ENCODE data around the gene FOXP1. TPM values are rescaled to one million over a fixed set of nuclear protein-coding genes. Genes with fewer than 3 reads are reported as not detected.

The FOXP1 gene
- total RNA-seq, 1 donor from 2014 or later, result 26.1 TPM

- no peak for DNase-seq (ENCODE audit: low read depth)
- TF ChIP-seq, protein P1, sequence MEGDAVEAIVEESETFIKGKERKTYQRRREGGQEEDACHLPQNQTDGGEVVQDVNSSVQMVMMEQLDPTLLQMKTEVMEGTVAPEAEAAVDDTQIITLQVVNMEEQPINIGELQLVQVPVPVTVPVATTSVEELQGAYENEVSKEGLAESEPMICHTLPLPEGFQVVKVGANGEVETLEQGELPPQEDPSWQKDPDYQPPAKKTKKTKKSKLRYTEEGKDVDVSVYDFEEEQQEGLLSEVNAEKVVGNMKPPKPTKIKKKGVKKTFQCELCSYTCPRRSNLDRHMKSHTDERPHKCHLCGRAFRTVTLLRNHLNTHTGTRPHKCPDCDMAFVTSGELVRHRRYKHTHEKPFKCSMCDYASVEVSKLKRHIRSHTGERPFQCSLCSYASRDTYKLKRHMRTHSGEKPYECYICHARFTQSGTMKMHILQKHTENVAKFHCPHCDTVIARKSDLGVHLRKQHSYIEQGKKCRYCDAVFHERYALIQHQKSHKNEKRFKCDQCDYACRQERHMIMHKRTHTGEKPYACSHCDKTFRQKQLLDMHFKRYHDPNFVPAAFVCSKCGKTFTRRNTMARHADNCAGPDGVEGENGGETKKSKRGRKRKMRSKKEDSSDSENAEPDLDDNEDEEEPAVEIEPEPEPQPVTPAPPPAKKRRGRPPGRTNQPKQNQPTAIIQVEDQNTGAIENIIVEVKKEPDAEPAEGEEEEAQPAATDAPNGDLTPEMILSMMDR (conservative IDR thresholded peaks at IDR 0.05; ENCODE audit: low read depth, low read length), result no peak
- H3K4me3 ChIP-seq (ENCODE audit: low read depth, low read length), result no peak overlapping the region
These were observed 420.2 kb downstream of the FOXP1 start for GRCh38 chr3:71163198-71163918.

- H3K4me3 ChIP-seq (ENCODE audit: low read depth, low read length), result no peak overlapping the region
- TF ChIP-seq, protein P1 (conservative IDR thresholded peaks at IDR 0.05; ENCODE audit: low read depth, low read length), result no peak
- DNase-seq (ENCODE audit: low read depth), result no peak
These were observed 421.3 kb downstream of the FOXP1 start for GRCh38 chr3:71162221-71162620.

GRCh38 chr3:71160785-71161546 is 422.6 kb downstream of the FOXP1 start:
- H3K4me3 ChIP-seq (ENCODE audit: low read depth, low read length), result no peak overlapping the region
- peak; percentile 94 for DNase-seq (ENCODE audit: low read depth)
- TF ChIP-seq, protein P1 (conservative IDR thresholded peaks at IDR 0.05; ENCODE audit: low read depth, low read length), result no peak

GRCh38 chr3:71156062-71156665 is 427.4 kb downstream of the FOXP1 start:
- TF ChIP-seq, protein P1 (conservative IDR thresholded peaks at IDR 0.05; ENCODE audit: low read depth, low read length), result no peak
- DNase-seq (ENCODE audit: low read depth), result no peak
- H3K4me3 ChIP-seq (ENCODE audit: low read depth, low read length), result no peak overlapping the region

DNA sequence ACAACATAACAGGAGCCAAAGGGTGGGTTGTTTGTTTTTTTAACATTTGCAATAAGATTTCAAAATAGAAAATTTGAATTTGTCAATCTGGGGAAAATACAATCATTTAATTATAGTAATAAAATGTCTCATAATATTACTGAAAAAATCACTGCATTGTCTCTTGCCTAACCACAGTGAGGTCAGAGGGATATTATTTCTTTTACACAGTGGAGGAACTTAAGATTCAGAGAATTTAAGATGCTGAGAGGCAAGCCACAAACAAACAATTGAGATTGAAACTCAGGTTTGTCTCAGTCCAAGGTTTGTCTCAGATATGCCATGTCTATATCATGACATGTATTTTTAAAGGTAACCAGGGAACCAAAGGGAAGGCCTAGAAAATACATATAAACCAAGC is 428.7 kb downstream of the FOXP1 start:
- no peak overlapping the region for H3K4me3 ChIP-seq (ENCODE audit: low read depth, low read length)
- DNase-seq (ENCODE audit: low read depth), result no peak
- TF ChIP-seq, protein P1 (conservative IDR thresholded peaks at IDR 0.05; ENCODE audit: low read depth, low read length), result no peak

DNA sequence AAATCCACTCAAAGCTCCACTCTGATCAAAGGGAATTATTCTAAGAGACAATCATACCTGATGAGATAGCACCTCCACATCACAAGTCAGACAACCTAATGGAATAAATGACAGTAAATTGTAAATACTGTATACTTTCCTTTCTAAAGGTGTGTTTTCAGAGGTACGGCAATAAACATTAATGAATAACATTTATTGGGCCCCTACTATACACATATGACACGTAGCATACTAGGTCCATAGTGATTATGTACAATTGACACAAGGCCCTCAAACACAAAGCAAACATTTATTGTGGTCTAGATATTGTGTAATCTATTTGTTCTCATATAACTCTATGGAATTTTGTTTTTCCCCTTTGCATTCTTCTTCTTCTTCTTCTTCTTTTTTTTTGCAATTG is 429.8 kb downstream of the FOXP1 start:
- no peak for DNase-seq (ENCODE audit: low read depth)
- TF ChIP-seq, protein P1 (conservative IDR thresholded peaks at IDR 0.05; ENCODE audit: low read depth, low read length), result no peak
- no peak overlapping the region for H3K4me3 ChIP-seq (ENCODE audit: low read depth, low read length)
